H1 (cell line): ENCODE results near the gene RAI14.
"Not testable (repeated sequence)": the region's sequence is repeated elsewhere in the genome, so short reads cannot be mapped to it uniquely, and the experiment has no call there.

Experiments used
- EP300 ChIP-seq, 2 experiments: IDR thresholded peaks; 1 replicate in 1 of 2; 2 replicates in 1 of 2; pipeline ENCODE4 v1.6.1; 2011 to 2012; ENCODE audit warnings: low read depth in 2 of 2, low read length in 2 of 2, mild to moderate bottlenecking in 2 of 2, borderline replicate concordance in 1 of 2, inconsistent platforms in 1 of 2, moderate library complexity in 1 of 2
- SRF ChIP-seq: IDR thresholded peaks from 2 replicates; pipeline ENCODE4 v1.6.1; 2011; ENCODE audit warnings: mild to moderate bottlenecking, low read depth, low read length, moderate library complexity

DNA sequence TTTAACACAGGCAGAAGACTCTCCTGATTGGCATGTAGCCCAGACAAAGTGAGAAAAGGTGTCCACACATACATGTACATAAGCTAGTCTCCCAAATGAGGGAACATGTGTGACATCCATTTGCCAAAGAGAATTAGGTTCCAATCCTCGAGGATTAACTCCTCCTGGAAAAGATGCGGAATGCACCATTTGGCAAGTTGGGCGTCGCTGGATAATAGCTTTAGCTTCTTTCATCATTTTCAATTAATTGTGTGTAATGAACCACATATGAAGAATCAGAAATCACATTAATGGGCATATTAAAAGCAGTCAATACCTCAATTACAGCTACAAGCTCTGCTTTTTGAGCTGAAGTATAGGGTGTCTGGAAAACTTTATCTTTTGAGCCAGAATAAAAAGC is 127.8 kb downstream of the RAI14 start:
- TF ChIP-seq SRF; EP300 (IDR thresholded peaks at IDR 0.05; ENCODE audit: borderline replicate concordance in 1 of 2, low read depth in 2 of 2, low read length in 2 of 2): not testable (repeated sequence)
